Measurements from ENCODE around the gene ARHGAP6.
"Not testable (repeated sequence)": the region's sequence is repeated elsewhere in the genome, so short reads cannot be mapped to it uniquely, and the experiment has no call there.

The ARHGAP6 gene

DNA sequence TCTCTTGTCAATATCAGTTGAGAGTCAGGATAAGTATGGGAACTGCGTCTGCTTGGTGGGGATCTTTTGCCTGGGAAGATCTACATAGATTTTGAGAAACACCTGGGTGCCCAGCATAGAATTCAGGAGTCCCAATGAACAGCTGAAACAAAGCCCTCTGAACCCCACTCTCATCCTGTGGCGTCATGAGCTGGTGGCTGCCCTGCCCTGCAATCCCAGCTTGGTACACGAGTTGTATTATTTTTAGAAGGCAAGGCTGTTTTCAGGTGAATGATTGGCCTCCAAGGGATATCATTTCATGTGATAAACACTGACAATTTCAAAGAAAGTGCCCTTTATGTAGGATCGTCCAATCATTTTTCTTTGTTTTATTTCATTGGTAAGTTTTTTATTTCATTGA lies 493.8 kb downstream of the ARHGAP6 start:
- no peak for DNase-seq (ENCODE audit: low read depth in 3 of 3)

GRCh38 chrX:11164433-11164832 lies 501.3 kb downstream of the ARHGAP6 start:
- no peak for DNase-seq (ENCODE audit: low read depth in 3 of 3)

DNA sequence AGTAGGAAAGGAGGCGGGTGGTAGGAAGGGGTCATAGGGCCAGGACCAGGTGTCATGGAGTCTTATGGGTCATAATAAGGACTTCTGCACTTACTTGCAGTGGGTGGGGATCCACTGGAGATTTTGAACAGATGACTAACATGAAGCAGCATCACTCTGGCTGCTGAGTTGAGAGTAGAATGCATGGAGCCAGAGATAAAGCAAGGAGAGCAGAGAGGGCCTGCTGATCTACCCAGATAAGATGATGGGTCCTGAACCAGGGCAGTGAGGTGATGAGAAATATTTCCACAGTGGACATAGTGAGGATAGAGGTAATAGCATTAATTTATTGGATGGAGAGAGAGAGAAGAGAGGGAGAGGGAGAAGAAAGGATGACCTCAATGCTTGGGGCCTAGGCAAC lies 506.6 kb downstream of the ARHGAP6 start:
- DNase-seq (ENCODE audit: low read depth in 3 of 3): no peak

- DNase-seq (ENCODE audit: low read depth in 3 of 3): no peak
Measured at GRCh38 chrX:11151799-11152559, 513.7 kb downstream of the ARHGAP6 start.

- no peak for DNase-seq (ENCODE audit: low read depth in 3 of 3)
Measured at GRCh38 chrX:11148401-11148800, 517.3 kb downstream of the ARHGAP6 start.

DNA sequence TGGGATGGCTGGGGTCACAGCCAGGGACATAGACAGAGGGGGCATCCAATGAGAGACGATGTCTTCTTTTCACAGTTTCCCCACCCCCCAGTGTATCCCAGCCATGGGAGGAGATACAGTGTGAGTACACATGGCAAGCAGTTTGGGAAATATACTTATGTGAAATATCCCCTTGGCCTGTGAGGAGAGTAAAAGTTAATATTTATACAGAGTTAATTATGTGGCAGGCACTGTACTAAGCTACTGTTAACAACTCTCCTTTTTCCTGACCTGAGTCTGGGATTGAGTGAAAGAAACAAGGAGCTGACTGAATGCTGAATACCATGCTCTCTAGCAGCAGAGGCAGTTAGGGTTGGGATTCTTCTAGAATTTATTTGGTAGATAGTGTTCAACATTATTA lies 519.3 kb downstream of the ARHGAP6 start:
- no peak for DNase-seq (ENCODE audit: low read depth in 3 of 3)

DNA sequence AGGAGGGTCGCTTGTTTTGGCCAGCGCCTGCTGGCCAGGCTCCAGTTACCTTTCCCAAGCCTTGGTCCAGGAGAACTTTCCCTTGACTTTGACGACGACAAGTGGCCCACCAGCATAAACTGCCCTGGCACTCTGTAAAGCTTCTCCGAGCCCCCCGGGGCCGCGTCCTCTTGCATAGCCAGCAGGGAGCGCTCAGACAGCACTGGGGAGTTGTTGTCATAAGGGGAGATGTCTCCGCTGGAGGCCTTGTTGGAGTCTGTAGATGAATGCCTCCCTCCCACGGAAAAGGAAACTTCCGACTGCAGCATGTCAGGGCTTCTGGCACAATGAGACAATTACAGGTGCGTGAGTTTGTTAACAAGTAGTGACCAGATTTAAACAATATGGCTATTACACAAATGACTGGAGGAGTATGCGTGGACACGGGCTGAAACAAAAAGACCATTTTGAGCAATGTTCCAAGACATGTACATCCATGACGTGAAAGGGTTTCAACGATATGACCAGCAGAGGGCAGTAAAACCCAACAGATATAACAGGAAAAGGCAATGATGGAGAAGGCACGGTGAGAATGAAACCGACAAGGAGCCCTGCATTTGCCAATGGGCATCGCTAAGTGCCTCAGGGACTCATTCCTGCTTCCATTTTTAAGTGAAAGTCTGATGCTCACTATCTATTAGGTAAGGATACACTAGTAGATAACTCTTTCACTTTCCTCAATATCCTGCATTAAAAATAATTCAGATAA lies 521.6 kb downstream of the ARHGAP6 start:
- peak in 2 of 3 experiments; percentile 1 to 15 for DNase-seq (ENCODE audit: low read depth in 3 of 3)

DNA sequence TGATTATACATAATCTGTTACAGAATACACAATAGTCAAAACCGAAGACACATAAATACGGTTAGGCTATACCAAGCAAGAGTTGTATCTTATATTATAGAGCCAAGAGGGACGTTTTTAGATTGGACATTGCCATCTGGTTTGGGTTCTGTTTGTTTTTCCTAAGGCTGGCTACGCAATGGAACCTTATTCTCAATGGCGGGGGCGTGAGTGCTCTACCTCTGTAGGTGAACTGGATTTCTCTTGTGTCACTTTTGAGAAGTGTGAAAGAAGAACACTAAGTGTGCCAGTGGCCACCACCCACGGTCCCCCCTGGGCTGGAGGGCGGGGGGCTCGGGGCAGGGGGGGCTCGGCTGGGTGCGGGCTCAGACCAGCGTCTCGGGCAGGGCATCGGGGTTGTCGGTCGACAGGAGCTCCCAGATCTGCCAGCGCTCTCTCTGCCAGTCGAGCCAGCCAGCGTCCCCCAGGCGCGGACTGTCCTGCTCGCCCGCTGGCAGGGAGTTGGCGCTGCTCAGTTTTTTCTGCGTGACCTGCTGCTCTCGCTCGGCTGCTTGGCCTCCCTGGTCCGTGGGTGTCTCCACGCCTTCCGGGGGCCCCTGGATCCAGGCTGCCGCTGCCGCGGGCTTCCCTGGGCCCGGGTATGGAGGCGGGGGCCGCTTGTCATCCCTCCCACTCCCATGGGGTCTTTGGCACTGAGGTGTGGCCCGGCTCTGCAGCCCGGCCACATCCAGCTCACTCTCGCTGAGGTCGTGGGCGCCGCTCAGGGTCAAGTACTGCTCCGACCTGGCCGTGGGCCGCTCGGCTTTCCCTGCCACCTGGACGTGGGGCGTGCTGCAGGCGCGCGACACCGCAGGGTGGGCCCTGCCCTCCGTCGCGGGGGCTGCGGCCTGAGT lies 527.0 kb downstream of the ARHGAP6 start:
- no peak for DNase-seq (ENCODE audit: low read depth in 3 of 3)

DNA sequence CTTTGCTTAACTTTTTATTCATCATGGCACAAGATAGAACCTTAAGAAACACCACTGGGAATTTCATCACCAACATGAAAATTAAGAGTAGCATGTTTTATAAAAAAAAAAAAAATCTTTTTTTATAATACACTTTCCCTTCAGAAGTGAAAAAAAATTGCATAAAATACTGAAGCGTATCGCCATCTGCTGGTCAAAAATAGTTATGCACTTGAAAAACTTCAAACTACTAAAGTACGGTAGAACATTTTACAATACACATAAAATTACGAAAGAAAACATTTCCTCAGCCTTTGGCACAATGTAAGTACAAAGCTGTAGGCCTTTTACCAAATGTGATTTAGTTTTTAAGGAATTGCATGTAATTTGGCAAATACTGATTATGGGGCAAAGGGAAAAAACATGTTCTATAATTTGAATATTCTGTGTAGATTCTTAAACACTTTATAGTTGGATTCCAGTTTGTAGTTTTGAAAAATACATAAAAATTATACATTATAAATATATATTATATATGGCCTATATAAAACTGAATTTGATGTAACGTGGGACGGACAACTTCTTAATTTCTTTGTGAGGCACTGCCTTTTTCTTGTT lies 528.1 kb downstream of the ARHGAP6 start:
- DNase-seq (ENCODE audit: low read depth in 3 of 3): peak in 1 of 3 experiments; percentile 0

GRCh38 chrX:11135564-11136185 lies 530.0 kb downstream of the ARHGAP6 start:
- DNase-seq (ENCODE audit: low read depth in 3 of 3): no peak

- no peak for DNase-seq (ENCODE audit: low read depth in 3 of 3)
Measured at GRCh38 chrX:11131146-11131545, 534.6 kb downstream of the ARHGAP6 start.

DNA sequence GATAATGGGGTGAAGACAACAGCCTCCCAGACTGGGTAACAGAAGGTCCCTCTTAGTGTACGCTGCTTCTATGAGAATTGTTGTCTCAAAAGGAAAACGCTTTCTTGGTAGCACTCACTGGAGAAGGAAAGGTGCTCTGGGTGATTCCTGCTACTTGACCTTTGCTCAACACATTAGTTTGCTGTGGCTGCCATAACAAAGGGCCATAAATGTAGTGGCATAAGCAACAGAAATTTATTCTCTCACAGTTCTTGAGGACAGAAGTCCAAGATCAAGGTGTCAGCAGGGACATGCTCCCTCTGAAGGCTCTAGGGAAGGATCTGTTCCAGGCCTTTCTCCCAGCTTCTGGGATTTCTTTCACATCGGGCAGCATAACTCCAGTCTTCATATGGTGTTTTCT lies 535.6 kb downstream of the ARHGAP6 start:
- DNase-seq (ENCODE audit: low read depth in 3 of 3): no peak

GRCh38 chrX:11129534-11130105 lies 536.1 kb downstream of the ARHGAP6 start:
- DNase-seq (ENCODE audit: low read depth in 3 of 3): no peak

GRCh38 chrX:11125060-11125459 lies 540.7 kb downstream of the ARHGAP6 start:
- DNase-seq (ENCODE audit: low read depth in 3 of 3): no peak

DNA sequence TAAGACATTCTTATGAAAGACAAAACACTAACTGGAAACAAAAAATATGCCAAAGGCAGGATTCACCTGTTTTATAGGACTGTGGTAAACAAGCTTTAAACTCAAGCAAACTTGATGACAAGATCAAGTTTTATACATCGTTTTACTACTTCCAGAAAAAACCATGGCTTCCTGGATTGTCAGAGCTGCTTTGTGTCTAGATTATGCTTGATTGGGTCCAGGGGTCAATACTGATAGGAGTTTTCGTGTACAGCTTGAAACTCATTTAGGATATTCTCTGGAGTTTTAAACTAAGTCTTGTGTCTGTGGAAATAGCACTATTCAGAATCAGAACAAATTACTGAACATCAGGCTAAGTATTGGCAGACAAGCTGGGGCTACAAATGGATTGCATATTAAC lies 541.6 kb downstream of the ARHGAP6 start:
- no peak for DNase-seq (ENCODE audit: low read depth in 3 of 3)

- DNase-seq (ENCODE audit: low read depth in 3 of 3): not testable (repeated sequence)
Measured at GRCh38 chrX:11123087-11123486, 542.6 kb downstream of the ARHGAP6 start.

DNA sequence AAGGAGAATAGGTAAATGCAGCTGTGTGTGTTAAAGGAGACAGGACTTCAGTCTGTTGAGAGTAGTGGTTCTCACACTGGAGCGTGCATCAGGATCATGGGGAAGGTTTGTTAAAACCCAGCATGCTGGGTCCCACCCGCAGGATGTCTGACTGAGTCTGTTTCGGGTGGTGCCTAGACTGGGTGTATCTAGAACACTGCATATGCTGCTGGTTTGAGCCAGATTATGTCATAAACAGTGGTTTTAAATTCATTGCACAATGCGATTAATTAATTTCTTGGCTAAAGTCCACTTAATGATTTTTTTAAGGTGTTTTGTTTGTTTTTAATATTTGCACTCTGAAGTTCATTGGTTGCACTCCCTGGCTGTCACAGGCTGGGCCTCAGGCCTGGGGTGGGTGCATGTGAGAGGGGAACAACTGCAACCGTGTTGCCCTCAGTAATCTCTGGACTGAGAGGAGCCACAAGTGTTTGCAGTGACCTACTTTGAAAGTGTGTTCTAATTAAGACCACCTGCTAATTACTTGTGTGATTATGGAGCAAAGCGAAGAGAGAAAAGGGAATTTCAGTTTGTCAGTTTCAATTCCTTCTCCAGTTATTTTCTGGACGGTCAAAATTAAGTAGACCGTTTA lies 546.3 kb downstream of the ARHGAP6 start:
- DNase-seq (ENCODE audit: low read depth in 3 of 3): no peak

DNA sequence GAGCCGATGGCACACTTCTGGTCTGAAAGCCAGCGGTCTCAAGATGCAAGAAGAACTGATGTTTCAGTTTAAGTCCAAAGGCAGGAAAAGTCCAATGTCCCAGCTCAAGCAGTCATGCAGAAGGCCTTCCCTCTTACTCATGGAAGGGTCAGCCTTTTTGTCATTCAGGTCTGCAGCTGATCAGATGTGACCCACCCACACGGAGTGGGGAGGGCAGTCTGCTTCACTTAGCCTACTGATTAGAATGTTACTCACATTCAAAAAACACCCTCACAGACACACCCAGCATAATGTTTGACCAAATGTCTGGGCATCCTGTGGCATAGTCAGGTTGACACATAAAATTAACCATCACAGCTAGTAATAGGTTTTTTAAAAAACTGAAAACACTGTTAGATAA lies 548.0 kb downstream of the ARHGAP6 start:
- DNase-seq (ENCODE audit: low read depth in 3 of 3): no peak

DNA sequence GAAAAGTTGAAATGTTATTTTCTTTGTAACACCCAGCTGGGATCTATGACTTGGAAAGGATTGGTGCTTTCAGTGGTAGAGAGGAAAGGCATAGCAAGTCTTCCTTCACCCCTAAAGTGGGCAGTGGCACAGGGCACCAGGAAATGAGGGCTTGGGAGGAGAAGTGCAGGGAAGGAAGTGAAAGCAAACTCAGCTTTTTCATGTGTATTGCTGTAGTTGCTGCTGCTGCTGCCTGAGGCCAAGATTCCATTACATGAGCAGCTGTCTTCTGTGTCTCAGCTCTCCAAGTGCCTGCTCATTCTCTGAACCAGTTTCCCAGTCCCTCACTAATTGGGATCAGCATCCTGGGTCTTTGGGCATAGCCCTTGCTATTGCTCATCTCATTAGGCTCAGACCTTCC lies 552.0 kb downstream of the ARHGAP6 start:
- DNase-seq (ENCODE audit: low read depth in 3 of 3): no peak

- no peak for DNase-seq (ENCODE audit: low read depth in 3 of 3)
Measured at GRCh38 chrX:11111947-11112346, 553.8 kb downstream of the ARHGAP6 start.

Measured in stimulated activated CD4-positive, alpha-beta T cell treated with anti-CD3 and anti-CD28 coated beads, TNF-alpha, amount 100 ng/mL, for 24 hours (primary cell).